HG03521 (cell line): ENCODE results near the gene ITLN2.
A peak's percentile ranks its signal among the peaks of the same experiment; 100 is the strongest.
"Not testable (repeated sequence)": the region's sequence is repeated elsewhere in the genome, so short reads cannot be mapped to it uniquely, and the experiment has no call there.

Experiments
- ATAC-seq: cut with Tn5 transposase; IDR thresholded peaks from one replicate; pipeline ENCODE4 v1.9.1; 2021; ENCODE audit warnings: mild to moderate bottlenecking, moderate library complexity; ENCODE audit not compliant: unreplicated experiment

The ITLN2 gene

GRCh38 chr1:160954158-160955104 lies at the start of gene ITLN2:
Gene ITLN2 (minus strand): TSS chr1:160954809. CDS start chr1:160954741, 68 bp downstream.
- peak; percentile 61 for ATAC-seq

- no peak for ATAC-seq
Observed at GRCh38 chr1:161001525-161001924, 46.9 kb upstream of the ITLN2 start.

- ATAC-seq = no peak
Observed at GRCh38 chr1:161000736-161001480, 46.3 kb upstream of the ITLN2 start.

- no peak for ATAC-seq
Observed at GRCh38 chr1:160999376-160999775, 44.8 kb upstream of the ITLN2 start.

- ATAC-seq = no peak
Observed at GRCh38 chr1:160997323-160998038, 42.9 kb upstream of the ITLN2 start.

- ATAC-seq = no peak
Observed at GRCh38 chr1:160996178-160996577, 41.6 kb upstream of the ITLN2 start.

- no peak for ATAC-seq
Observed at GRCh38 chr1:160993544-160994193, 39.1 kb upstream of the ITLN2 start.

- ATAC-seq = not testable (repeated sequence)
Observed at GRCh38 chr1:160992036-160992435, 37.4 kb upstream of the ITLN2 start.

- ATAC-seq = no peak
Observed at GRCh38 chr1:160987359-160988050, 32.9 kb upstream of the ITLN2 start.

- no peak for ATAC-seq
Observed at GRCh38 chr1:160985723-160986122, 31.1 kb upstream of the ITLN2 start.

- no peak for ATAC-seq
Observed at GRCh38 chr1:160981584-160982411, 27.2 kb upstream of the ITLN2 start.

- no peak for ATAC-seq
Observed at GRCh38 chr1:160979286-160979685, 24.7 kb upstream of the ITLN2 start.

GRCh38 chr1:160978510-160978927 lies 23.9 kb upstream of the ITLN2 start:
- no peak for ATAC-seq

- no peak for ATAC-seq
Observed at GRCh38 chr1:160975026-160975425, 20.4 kb upstream of the ITLN2 start.

- ATAC-seq = no peak
Observed at GRCh38 chr1:160973491-160973890, 18.9 kb upstream of the ITLN2 start.

GRCh38 chr1:160972939-160973338 lies 18.3 kb upstream of the ITLN2 start:
- ATAC-seq = no peak

GRCh38 chr1:160971618-160972056 lies 17.0 kb upstream of the ITLN2 start:
- no peak for ATAC-seq

- ATAC-seq = no peak
Observed at GRCh38 chr1:160963521-160963920, 8.9 kb upstream of the ITLN2 start.

GRCh38 chr1:160961419-160961818 lies 6.8 kb upstream of the ITLN2 start:
- no peak for ATAC-seq
